Vagina (tissue), 2 donors: Measurements from ENCODE around the gene CXCR5.

Source experiments
- CTCF ChIP-seq, 3 experiments: fragments of 450-650 bp in 2 of 3; fragments of 200-600 bp in 1 of 3; sonication (generic) in 1 of 3; IDR thresholded peaks; one replicate each; pipeline ENCODE4 v1.5.1; 2017 to 2019; ENCODE audit warnings: antibody characterized with exemption in 3 of 3, mild to moderate bottlenecking in 2 of 3, moderate library complexity in 2 of 3
- POLR2A ChIP-seq, 2 donors: fragments of 450-650 bp; IDR thresholded peaks; one replicate each; pipeline ENCODE4 v1.6.1; 2017; ENCODE audit warnings: antibody characterized with exemption in 2 of 2, mild to moderate bottlenecking in 2 of 2, moderate library complexity in 2 of 2

GRCh38 chr11:118884875-118885274 lies 1.2 kb downstream of the CXCR5 start:
- TF ChIP-seq POLR2A (IDR thresholded peaks at IDR 0.05) (no peak), CTCF (IDR thresholded peaks at IDR 0.05) (no peak)
